Pons (tissue), 1 donor: Measurements from ENCODE around the gene SLC39A3.

Source experiments
- DNase-seq: peaks from one replicate; pipeline ENCODE4 v3.0.0-alpha.2; 2016; ENCODE audit warnings: low spot score

Gene SLC39A3

GRCh38 chr19:2703077-2703437 lies 36.8 kb downstream of the SLC39A3 start:
- DNase-seq: no peak

- DNase-seq: peak; percentile 91
Observed at GRCh38 chr19:2702170-2703076, 37.4 kb downstream of the SLC39A3 start, which contains the start of gene GNG7. Gene GNG7, minus strand, starts transcription at chr19:2702694. Its CDS starts 182,006 bp downstream, at chr19:2520688.

- DNase-seq: no peak
Observed at GRCh38 chr19:2701361-2702169, 38.3 kb downstream of the SLC39A3 start.

DNA sequence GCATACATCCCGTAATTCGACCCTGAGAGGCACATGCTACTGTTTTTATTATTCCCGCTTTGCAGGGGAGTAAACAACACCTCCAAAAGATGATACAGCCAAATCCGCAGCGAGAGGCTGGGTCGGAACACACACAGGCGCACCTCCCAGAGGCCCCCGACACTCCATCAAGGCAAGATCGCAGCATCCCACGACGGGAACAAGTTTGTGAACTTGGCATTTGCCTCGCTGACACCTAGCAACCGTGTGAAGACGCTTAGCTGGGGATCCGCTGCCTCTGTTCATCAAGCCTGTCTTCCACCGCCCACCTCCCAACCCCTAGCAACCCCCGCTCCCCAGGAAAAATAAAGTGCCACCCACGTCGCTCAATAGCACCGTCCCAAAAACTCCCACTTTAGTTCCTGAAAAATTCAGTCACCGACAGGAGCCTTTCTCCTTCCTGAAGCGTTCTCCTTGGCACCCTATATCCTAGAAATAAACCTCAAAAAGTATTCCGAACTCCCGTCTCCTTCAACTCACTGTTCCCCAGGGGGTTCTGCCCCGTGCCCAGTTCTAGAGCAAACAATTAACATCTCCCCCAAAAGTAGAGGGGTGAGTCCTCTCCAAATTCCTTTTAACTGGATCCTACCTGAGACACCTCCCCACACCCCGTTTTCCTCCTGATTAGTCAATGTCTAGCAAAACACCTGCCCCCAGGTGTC lies 39.0 kb downstream of the SLC39A3 start:
- DNase-seq: no peak

- peak; percentile 59 for DNase-seq
Observed at GRCh38 chr19:2699413-2700140, 40.2 kb downstream of the SLC39A3 start.

- no peak for DNase-seq
Observed at GRCh38 chr19:2694196-2694595, 45.6 kb downstream of the SLC39A3 start.

GRCh38 chr19:2693492-2694160 lies 46.2 kb downstream of the SLC39A3 start:
- no peak for DNase-seq

DNA sequence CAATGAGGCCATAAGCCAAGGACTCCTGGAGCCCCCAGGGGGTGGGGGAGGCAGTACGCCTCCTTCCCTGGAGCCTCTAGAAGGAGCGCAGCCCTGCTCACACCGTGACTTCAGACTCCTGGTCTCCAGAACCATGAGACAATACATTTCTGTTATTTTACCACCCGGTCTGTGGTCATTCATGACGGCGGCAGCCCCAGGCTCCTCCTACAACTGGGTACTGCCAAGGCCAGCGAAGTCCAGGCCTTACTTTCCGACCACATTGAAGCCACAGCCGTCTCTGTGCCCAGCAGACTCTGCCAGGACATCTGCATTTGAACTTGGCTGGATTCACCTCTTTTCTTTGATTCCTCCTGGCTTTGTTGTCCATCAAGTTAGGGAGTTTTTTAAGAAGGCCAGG lies 47.9 kb downstream of the SLC39A3 start:
- DNase-seq: peak; percentile 95

GRCh38 chr19:2690856-2691255 lies 49.0 kb downstream of the SLC39A3 start:
- no peak for DNase-seq

- no peak for DNase-seq
Observed at GRCh38 chr19:2686360-2686759, 53.5 kb downstream of the SLC39A3 start.

GRCh38 chr19:2685204-2685704 lies 54.6 kb downstream of the SLC39A3 start:
- DNase-seq: no peak

DNA sequence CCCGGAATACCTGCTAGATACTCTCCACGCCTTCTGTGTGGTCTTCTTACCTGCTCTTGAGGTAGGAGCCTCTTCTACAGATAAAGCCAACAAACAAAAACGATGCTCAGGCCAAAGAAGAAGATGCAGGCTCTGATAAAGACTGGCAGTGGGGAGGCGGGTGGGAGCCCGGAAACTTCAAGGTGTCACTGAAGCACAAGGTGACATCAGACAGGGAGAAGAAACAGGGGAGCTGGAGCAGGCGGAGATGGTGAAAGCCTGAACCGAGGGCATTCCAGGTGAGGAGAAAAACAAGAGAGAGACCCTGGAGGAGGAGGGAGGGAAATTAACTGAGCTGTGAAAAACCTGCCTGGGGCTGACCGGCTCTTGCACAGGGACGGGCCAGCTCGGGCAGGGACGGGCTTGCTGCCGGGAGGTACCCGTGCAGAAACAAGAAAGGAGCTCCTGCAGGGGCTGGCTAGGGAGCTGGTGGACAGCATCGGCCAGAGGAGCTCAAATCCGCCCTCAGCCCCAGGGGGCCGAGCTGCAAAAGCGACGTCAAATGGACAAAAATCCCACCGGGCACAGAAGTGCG lies 56.3 kb downstream of the SLC39A3 start:
- no peak for DNase-seq
